ENCODE measurements around the gene HOXB13.

HOXB13 gene

GRCh38 chr17:48740537-48740936 lies 12.0 kb upstream of the HOXB13 start:
- TF ChIP-seq CTCF (conservative IDR thresholded peaks at IDR 0.05; ENCODE audit: low read depth) = no peak
- DNase-seq (ENCODE audit: low spot score) = no peak
- no peak overlapping the region for H3K27ac ChIP-seq
- CTCF ChIA-PET = interaction anchor here (0.9 kb wide), 1 partner anchor 139 kb away, joined by 3 read pairs; no protein-coding TSS in a partner anchor
- POLR2A ChIA-PET (ENCODE audit: low non-redundant PET) = no interaction called here

GRCh38 chr17:48738803-48739526 lies 10.4 kb upstream of the HOXB13 start:
- CTCF ChIA-PET = no interaction called here
- POLR2A ChIA-PET (ENCODE audit: low non-redundant PET) = no interaction called here
- DNase-seq (ENCODE audit: low spot score) = peak; percentile 33
- TF ChIP-seq CTCF (conservative IDR thresholded peaks at IDR 0.05; ENCODE audit: low read depth) = no peak
- H3K27ac ChIP-seq = no peak overlapping the region

GRCh38 chr17:48738424-48738802 lies 9.9 kb upstream of the HOXB13 start:
- no peak for TF ChIP-seq CTCF (conservative IDR thresholded peaks at IDR 0.05; ENCODE audit: low read depth)
- no peak overlapping the region for H3K27ac ChIP-seq
- POLR2A ChIA-PET (ENCODE audit: low non-redundant PET) = no interaction called here
- CTCF ChIA-PET = interaction anchor here (1.4 kb wide), 1 partner anchor 14 kb away, joined by 7 read pairs; no protein-coding TSS in a partner anchor
- DNase-seq (ENCODE audit: low spot score) = no peak

- no peak for TF ChIP-seq CTCF (conservative IDR thresholded peaks at IDR 0.05; ENCODE audit: low read depth)
- CTCF ChIA-PET = interaction anchor here (0.5 to 1.4 kb wide), 4 partner anchors 13 to 170 kb away, joined by 3 to 7 read pairs (median 4); partner anchors contain the start of gene UBE2Z
- POLR2A ChIA-PET (ENCODE audit: low non-redundant PET) = interaction anchor here (0.6 kb wide), 1 partner anchor 731 kb away, joined by 3 read pairs; no protein-coding TSS in a partner anchor
- no peak for DNase-seq (ENCODE audit: low spot score)
- H3K27ac ChIP-seq = no peak overlapping the region
Measured at GRCh38 chr17:48737330-48738043, 8.9 kb upstream of the HOXB13 start.

GRCh38 chr17:48735062-48735351 lies 6.5 kb upstream of the HOXB13 start:
- no peak overlapping the region for H3K27ac ChIP-seq
- POLR2A ChIA-PET (ENCODE audit: low non-redundant PET) = no interaction called here
- no peak for DNase-seq (ENCODE audit: low spot score)
- TF ChIP-seq CTCF (conservative IDR thresholded peaks at IDR 0.05; ENCODE audit: low read depth) = no peak
- CTCF ChIA-PET = interaction anchor here (0.6 to 1.3 kb wide), 2 partner anchors 10 to 11 kb away, joined by 3 read pairs; no protein-coding TSS in a partner anchor

- no peak for DNase-seq (ENCODE audit: low spot score)
- CTCF ChIA-PET = interaction anchor here (0.8 to 1.3 kb wide), 2 partner anchors 10 to 70 kb away, joined by 3 to 4 read pairs; no protein-coding TSS in a partner anchor
- POLR2A ChIA-PET (ENCODE audit: low non-redundant PET) = interaction anchor here (0.6 kb wide), 1 partner anchor 137 kb away, joined by 3 read pairs; no protein-coding TSS in a partner anchor
- TF ChIP-seq CTCF (conservative IDR thresholded peaks at IDR 0.05; ENCODE audit: low read depth) = no peak
- no peak overlapping the region for H3K27ac ChIP-seq
Measured at GRCh38 chr17:48734333-48735061, 5.9 kb upstream of the HOXB13 start.

Data from RWPE1 (cell line).